IMR-90 (cell line): ENCODE results near the gene KIR3DL1. TPM values are rescaled to one million over a fixed set of nuclear protein-coding genes. Genes with fewer than 3 reads are reported as not detected.

Experiments used
- ATAC-seq: fragments of 200-7000 bp; cut with Tn5 transposase; 2 replicates; pipeline ENCODE4 v1.9.1; 2020; ENCODE audit warnings: low read depth, mild to moderate bottlenecking, moderate library complexity
- BruUV-seq: library from RNA; stranded (reverse); fragments of 400-500 nt; replicated peaks from 2 replicates; lab custom pipeline; 2021; lab: Mats Ljungman, UMichigan
- CTCF ChIA-PET: fragments of 300-600 bp; formaldehyde crosslinking; extraction: SDS; loops from one replicate; lab custom pipeline; 2021; ENCODE audit warnings: antibody characterized with exemption; lab: Yijun Ruan, JAX
- POLR2A ChIA-PET: fragments of 300-600 bp; sonication (Branson Sonifier 250); formaldehyde crosslinking; loops from one replicate; lab custom pipeline; 2022; ENCODE audit warnings: antibody characterized with exemption; ENCODE audit not compliant: unreplicated experiment; lab: Charles Lee
- DNase-seq: peaks from one replicate; pipeline ENCODE4 v3.0.0; 2013
- H2AFZ ChIP-seq: replicated peaks from 2 replicates; pipeline ENCODE3; 2013; ENCODE audit warnings: low read length, mild to moderate bottlenecking; ENCODE audit not compliant: poor library complexity
- H2AK5ac ChIP-seq: 2 replicates; pipeline ENCODE4 v1.6.1; 2013; ENCODE audit warnings: low read depth, low read length, inconsistent platforms
- H2AK9ac ChIP-seq: replicated peaks from 2 replicates; pipeline ENCODE3; 2013; ENCODE audit warnings: mild to moderate bottlenecking, low read depth, low read length, moderate library complexity; ENCODE audit not compliant: poor library complexity
- H2BK120ac ChIP-seq: 2 replicates; pipeline ENCODE4 v1.6.1; 2013; ENCODE audit warnings: low read depth, low read length, inconsistent platforms
- H2BK15ac ChIP-seq: 3 replicates; pipeline ENCODE4 v1.6.1; 2013; ENCODE audit warnings: low read depth, low read length, inconsistent platforms
- H2BK20ac ChIP-seq: 2 replicates; pipeline ENCODE4 v1.6.1; 2013; ENCODE audit warnings: low read depth, mild to moderate bottlenecking, inconsistent platforms, low read length, moderate library complexity
- H2BK5ac ChIP-seq: 2 replicates; pipeline ENCODE4 v1.6.1; 2013; ENCODE audit warnings: mild to moderate bottlenecking, low read depth, low read length, inconsistent platforms; ENCODE audit not compliant: poor library complexity, severe bottlenecking
- H3K14ac ChIP-seq: replicated peaks from 2 replicates; pipeline ENCODE4 v1.6.1; 2013; ENCODE audit warnings: low read depth, low read length, inconsistent platforms
- H3K18ac ChIP-seq: 2 replicates; pipeline ENCODE4 v1.6.1; 2013; ENCODE audit warnings: low read depth, low read length, control low read depth
- H3K23ac ChIP-seq: 2 replicates; pipeline ENCODE4 v1.6.1; 2013; ENCODE audit warnings: low read depth, low read length, inconsistent platforms
- H3K27ac ChIP-seq: 2 replicates; pipeline ENCODE4 v1.5.1; 2013; ENCODE audit warnings: mild to moderate bottlenecking, control low read depth, low read length; ENCODE audit not compliant: insufficient read depth
- H3K27me3 ChIP-seq: 2 replicates; pipeline ENCODE4 v1.6.1; 2013; ENCODE audit warnings: low read length; ENCODE audit not compliant: control insufficient read depth, insufficient read depth
- H3K36me3 ChIP-seq: 2 replicates; pipeline ENCODE4 v1.6.1; 2013; ENCODE audit warnings: low read length, mixed read lengths; ENCODE audit not compliant: control insufficient read depth, insufficient read depth
- H3K4ac ChIP-seq: 2 replicates; pipeline ENCODE4 v1.6.1; 2013; ENCODE audit warnings: low read depth, low read length, inconsistent platforms
- H3K4me1 ChIP-seq: 2 replicates; pipeline ENCODE4 v1.6.1; 2013; ENCODE audit warnings: low read length, mixed read lengths; ENCODE audit not compliant: control insufficient read depth, insufficient read depth
- H3K4me2 ChIP-seq: 2 replicates; pipeline ENCODE4 v1.6.1; 2013; ENCODE audit warnings: low read depth, mild to moderate bottlenecking, control low read depth, low read length, moderate library complexity
- H3K4me3 ChIP-seq: 2 replicates; pipeline ENCODE4 v1.5.1; 2013; ENCODE audit warnings: low read depth, mild to moderate bottlenecking, control low read depth, low read length, moderate library complexity; ENCODE audit not compliant: insufficient read depth
- H3K56ac ChIP-seq: 2 replicates; pipeline ENCODE4 v1.6.1; 2013; ENCODE audit warnings: low read length, inconsistent platforms; ENCODE audit not compliant: insufficient read depth; ENCODE audit errors: extremely low read depth
- H3K79me1 ChIP-seq, 2 experiments: 2 replicates each; pipeline ENCODE4 v1.6.1; 2013; ENCODE audit warnings: low read length in 2 of 2, inconsistent platforms in 1 of 2, low read depth in 1 of 2
- H3K9ac ChIP-seq: 2 replicates; pipeline ENCODE4 v1.6.1; 2013; ENCODE audit warnings: low read depth, low read length, control low read depth
- H3K9me1 ChIP-seq: 2 replicates; pipeline ENCODE4 v1.6.1; 2013; ENCODE audit warnings: low read length, inconsistent platforms; ENCODE audit not compliant: insufficient read depth
- H3K9me3 ChIP-seq: 2 replicates; pipeline ENCODE4 v1.6.1; 2013; ENCODE audit warnings: low read length; ENCODE audit not compliant: control insufficient read depth, insufficient read depth
- H4K20me1 ChIP-seq: 2 replicates; pipeline ENCODE4 v1.6.1; 2013; ENCODE audit warnings: low read length, inconsistent platforms; ENCODE audit not compliant: insufficient read depth
- H4K5ac ChIP-seq: 2 replicates; pipeline ENCODE4 v1.6.1; 2013; ENCODE audit warnings: mild to moderate bottlenecking, low read depth, low read length, control low read depth
- H4K8ac ChIP-seq, 2 experiments: 2 replicates each; pipeline ENCODE4 v1.6.1; 2013; ENCODE audit warnings: low read depth in 2 of 2, low read length in 2 of 2, control low read depth in 1 of 2, inconsistent platforms in 1 of 2
- H4K91ac ChIP-seq: 2 replicates; pipeline ENCODE4 v1.6.1; 2013; ENCODE audit warnings: low read depth, low read length, inconsistent platforms; ENCODE audit not compliant: insufficient read depth
- CEBPB ChIP-seq: IDR thresholded peaks from 2 replicates; pipeline ENCODE4 v1.6.1; 2012; ENCODE audit warnings: low read depth, low read length, improper control_type of control experiment
- FOS ChIP-seq: fragments of 150-350 bp; IDR thresholded peaks from 2 replicates; pipeline ENCODE4 v1.6.1; 2016; ENCODE audit warnings: low read depth, low read length
- MAZ ChIP-seq: IDR thresholded peaks from 2 replicates; pipeline ENCODE4 v1.6.1; 2012; ENCODE audit warnings: low read depth, mild to moderate bottlenecking, low read length, improper control_type of control experiment, moderate library complexity, borderline replicate concordance
- POLR2A ChIP-seq: IDR thresholded peaks from 2 replicates; pipeline ENCODE4 v1.6.1; 2012; ENCODE audit warnings: mild to moderate bottlenecking, low read depth, low read length
- SMC3 ChIP-seq: fragments of 150-350 bp; IDR thresholded peaks from 2 replicates; pipeline ENCODE4 v1.6.1; 2016; ENCODE audit warnings: low read depth, mild to moderate bottlenecking, antibody characterized with exemption, low read length, moderate library complexity
- WGBS, 2 experiments: methylation state at CpG; one replicate each; pipeline versions ENCODE4 v1.1.5 to v1.1.7; 2013; ENCODE audit warnings: missing lambda C conversion rate in 2 of 2; ENCODE audit not compliant: insufficient read length in 1 of 2; ENCODE audit errors: extremely low coverage in 2 of 2; 5-methylcytosine and 5-hydroxymethylcytosine counted together
- dilution Hi-C: fragments of 300-500 bp; cut with HindIII; formaldehyde crosslinking; loops from one replicate; pipeline ENCODE4 v1.14.3; 2018; ENCODE audit warnings: low sequenced_read_pairs; ENCODE audit not compliant: unreplicated experiment
- in situ Hi-C: fragments of 300-500 bp; cut with MboI; formaldehyde crosslinking; loops from 3 replicates; pipeline ENCODE4 v1.14.3; 2019; ENCODE audit warnings: low sequenced_read_pairs, inconsistent platforms, mixed read lengths
- intact Hi-C: fragments of 100-400 bp; cut with micrococcal nuclease; formaldehyde crosslinking; loops from 2 replicates; pipeline ENCODE4 v1.10.0; 2022
- polyA plus RNA-seq, 3 experiments: library from polyadenylated mRNA; depleted of rRNA; stranded (reverse); fragments of >200 nt; gene quantifications; 2 replicates each; pipeline ENCODE4 v1.2.3, GENCODE V29; 2012; ENCODE audit warnings: low replicate concordance in 1 of 3
- total RNA-seq: library from RNA; depleted of rRNA; stranded (reverse); fragments of >200 nt; gene quantifications from 2 replicates; pipeline ENCODE4 v1.2.3, GENCODE V29; 2012
- TF ChIP-seq, protein P1 (sequence below): fragments of 150-350 bp; IDR thresholded peaks from 2 replicates; pipeline ENCODE4 v1.6.1; 2016; ENCODE audit warnings: low read depth, mild to moderate bottlenecking, low read length, moderate library complexity, borderline replicate concordance
- TF ChIP-seq, protein P2 (sequence below): conservative IDR thresholded peaks from 2 replicates; pipeline ENCODE4 v1.5.1; 2012; ENCODE audit warnings: mild to moderate bottlenecking, low read depth, low read length, improper control_type of control experiment

KIR3DL1 gene
- total and polyA plus RNA-seq, 2 of the 4 experiments (the other 2 are of a cell fraction): not detected

DNA sequence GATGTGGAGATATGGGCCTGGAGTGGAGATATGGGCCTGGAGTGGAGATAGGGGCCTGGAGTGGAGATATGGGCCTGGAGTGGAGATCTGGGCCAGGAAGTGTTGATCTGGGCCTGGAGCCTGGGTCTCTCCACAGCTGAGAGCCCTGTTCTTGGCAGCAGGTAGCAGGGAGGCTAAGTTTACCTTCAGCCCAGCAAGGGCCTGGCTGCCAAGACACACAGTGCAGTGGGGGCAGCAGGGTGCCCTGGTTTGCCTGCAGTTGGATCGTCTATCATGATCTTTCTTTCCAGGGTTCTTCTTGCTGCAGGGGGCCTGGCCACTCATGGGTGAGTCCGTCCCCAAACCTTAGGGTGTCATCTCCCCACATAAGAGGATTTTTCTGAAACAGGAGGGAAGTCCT is 34.7 kb downstream of the KIR3DL1 start:
- Histone ChIP-seq H3K27me3 (no peaks in the 10 kb centered on the region), H3K4ac (no peak overlapping the region), H3K27ac (no peak overlapping the region), H2BK5ac (no peak overlapping the region), H3K79me1 (no peaks in the 10 kb centered on the region), H3K56ac (no peak overlapping the region), H2BK20ac (no peak overlapping the region), H3K9me1 (no peaks in the 10 kb centered on the region), H3K14ac (no peak overlapping the region), H4K5ac (no peak overlapping the region), H4K8ac (no peak overlapping the region), H2BK15ac (no peak overlapping the region), H3K36me3 (no peaks in the 10 kb centered on the region), H3K9ac (no peak overlapping the region), H4K91ac (no peak overlapping the region), H3K4me1 (no peaks in the 10 kb centered on the region), H3K18ac (no peak overlapping the region), H3K4me3 (no peak overlapping the region), H3K9me3 (peaks cover 38% of the 10 kb centered on the region), H2AK9ac (no peak overlapping the region), H4K20me1 (no peaks in the 10 kb centered on the region), H3K4me2 (no peak overlapping the region), H2AFZ (no peak overlapping the region), H2BK120ac (no peak overlapping the region), H3K23ac (no peak overlapping the region), H2AK5ac (no peak overlapping the region)
- intact Hi-C loops (no loop called here), dilution Hi-C loops (no loop called here), in situ Hi-C loops (no loop called here)
- ChIA-PET POLR2A (no interaction called here), CTCF (no interaction called here)
- no CpG with 5 or more reads among the region's 2 CpGs for WGBS, 2 experiments
- BruUV-seq: no TSS peak
- TF ChIP-seq POLR2A (no peak), MAZ (no peak), CEBPB (no peak), FOS (no peak), SMC3 (no peak)
- TF ChIP-seq, protein P1, sequence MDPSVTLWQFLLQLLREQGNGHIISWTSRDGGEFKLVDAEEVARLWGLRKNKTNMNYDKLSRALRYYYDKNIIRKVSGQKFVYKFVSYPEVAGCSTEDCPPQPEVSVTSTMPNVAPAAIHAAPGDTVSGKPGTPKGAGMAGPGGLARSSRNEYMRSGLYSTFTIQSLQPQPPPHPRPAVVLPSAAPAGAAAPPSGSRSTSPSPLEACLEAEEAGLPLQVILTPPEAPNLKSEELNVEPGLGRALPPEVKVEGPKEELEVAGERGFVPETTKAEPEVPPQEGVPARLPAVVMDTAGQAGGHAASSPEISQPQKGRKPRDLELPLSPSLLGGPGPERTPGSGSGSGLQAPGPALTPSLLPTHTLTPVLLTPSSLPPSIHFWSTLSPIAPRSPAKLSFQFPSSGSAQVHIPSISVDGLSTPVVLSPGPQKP: no peak
- TF ChIP-seq, protein P2, sequence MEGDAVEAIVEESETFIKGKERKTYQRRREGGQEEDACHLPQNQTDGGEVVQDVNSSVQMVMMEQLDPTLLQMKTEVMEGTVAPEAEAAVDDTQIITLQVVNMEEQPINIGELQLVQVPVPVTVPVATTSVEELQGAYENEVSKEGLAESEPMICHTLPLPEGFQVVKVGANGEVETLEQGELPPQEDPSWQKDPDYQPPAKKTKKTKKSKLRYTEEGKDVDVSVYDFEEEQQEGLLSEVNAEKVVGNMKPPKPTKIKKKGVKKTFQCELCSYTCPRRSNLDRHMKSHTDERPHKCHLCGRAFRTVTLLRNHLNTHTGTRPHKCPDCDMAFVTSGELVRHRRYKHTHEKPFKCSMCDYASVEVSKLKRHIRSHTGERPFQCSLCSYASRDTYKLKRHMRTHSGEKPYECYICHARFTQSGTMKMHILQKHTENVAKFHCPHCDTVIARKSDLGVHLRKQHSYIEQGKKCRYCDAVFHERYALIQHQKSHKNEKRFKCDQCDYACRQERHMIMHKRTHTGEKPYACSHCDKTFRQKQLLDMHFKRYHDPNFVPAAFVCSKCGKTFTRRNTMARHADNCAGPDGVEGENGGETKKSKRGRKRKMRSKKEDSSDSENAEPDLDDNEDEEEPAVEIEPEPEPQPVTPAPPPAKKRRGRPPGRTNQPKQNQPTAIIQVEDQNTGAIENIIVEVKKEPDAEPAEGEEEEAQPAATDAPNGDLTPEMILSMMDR: no peak
- ATAC-seq (no peak), DNase-seq (no peak)
